ENCODE data around the gene PDE6C.
"Not testable (repeated sequence)": the region's sequence is repeated elsewhere in the genome, so short reads cannot be mapped to it uniquely, and the experiment has no call there.

PDE6C gene

GRCh38 chr10:93652857-93653256 is 40.5 kb downstream of the PDE6C start:
- no peak for DNase-seq

- no peak for DNase-seq
Observed at GRCh38 chr10:93654201-93654600, 41.9 kb downstream of the PDE6C start.

DNA sequence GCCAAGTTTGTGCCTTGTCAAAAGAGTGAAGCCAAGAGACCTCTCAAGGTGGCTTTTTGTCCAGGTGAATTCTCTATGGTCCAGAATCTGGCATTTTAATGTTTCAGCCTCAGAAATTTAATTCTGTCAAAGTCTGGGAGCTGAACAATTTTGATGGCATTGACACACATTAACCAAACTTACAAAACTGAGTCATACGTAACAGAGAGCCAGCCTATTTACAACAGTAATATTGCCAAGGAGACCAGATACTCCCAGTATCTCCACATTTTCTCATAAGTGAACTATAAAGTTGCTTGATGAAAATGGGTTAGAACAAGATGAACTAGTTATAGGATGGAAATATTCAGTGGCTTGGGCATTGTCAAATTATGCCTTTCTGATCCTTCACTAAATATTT is 43.8 kb downstream of the PDE6C start:
- DNase-seq = no peak

- DNase-seq = no peak
Observed at GRCh38 chr10:93657757-93658156, 45.4 kb downstream of the PDE6C start.

DNA sequence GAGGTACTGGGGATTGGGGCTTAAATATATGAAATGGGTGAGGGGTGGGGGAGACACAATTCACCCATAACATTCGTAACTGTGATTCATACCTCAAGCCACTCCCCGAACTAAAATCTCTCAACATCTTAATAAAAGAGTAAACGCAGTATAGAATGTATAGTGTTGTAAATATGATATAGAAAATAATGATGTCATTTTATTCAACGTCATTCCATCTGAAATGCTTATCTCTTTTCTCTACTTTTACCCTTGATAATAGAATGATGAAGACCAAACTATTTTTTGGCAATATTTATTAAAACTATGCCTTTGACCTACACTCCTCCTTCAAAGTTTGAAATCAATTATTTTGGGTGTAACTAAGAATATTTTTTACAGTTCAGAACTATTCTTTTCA is 53.7 kb downstream of the PDE6C start:
- DNase-seq = no peak

DNA sequence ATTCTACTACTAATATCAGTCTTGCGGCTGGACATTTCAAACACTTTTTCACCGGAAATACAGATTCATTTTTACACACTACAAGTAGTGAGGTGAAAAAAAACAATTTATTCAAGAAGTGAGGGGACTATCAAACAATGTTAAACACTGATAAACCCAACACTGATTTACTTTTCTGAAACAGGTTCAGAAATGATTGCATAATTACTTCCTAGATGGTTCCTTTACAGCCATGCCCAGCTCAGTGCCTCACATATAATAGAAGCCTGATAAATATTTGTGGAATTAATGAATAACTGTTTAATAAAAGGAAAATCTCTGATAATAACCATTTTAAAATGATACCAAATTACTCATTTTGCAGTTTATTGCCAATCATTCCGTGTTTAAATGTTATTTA is 55.5 kb downstream of the PDE6C start:
- no peak for DNase-seq

DNA sequence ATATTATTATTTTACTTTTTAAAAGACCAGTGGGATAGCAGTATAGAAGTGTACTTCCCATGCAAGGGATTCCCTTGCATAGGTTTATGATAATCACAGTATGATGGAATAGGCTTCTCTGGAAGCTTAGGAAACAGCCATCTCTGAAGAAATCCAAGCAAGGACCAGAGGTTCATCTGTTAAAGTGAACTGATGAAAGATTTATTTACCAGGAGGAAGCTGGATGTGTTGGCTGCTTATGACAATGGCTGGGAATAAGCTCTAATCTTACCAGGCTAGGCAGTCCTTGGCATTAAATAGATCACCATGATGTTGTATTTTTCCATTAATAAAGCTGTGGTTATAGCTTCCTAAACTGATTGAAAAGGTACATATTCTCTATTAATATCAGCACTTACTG is 58.0 kb downstream of the PDE6C start:
- no peak for DNase-seq

DNA sequence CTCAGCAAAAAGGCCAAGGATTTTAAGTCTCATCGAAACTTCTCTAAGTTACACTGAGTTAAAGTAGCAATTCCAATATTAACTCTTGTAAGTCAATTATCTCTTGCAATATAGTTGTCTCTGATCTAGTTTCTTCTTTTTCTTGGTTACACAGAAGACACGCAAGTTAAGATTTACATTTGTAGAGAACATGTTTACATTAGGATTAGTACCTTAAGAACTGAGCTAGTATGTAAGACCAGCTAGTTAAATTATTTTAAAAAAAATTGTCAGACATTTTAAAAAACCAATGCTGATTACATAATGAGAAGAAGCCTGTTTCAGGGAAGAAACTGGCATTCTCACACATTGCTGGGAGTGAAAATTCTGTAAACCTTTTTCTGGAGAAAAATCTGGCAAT is 58.7 kb downstream of the PDE6C start:
- no peak for DNase-seq

DNA sequence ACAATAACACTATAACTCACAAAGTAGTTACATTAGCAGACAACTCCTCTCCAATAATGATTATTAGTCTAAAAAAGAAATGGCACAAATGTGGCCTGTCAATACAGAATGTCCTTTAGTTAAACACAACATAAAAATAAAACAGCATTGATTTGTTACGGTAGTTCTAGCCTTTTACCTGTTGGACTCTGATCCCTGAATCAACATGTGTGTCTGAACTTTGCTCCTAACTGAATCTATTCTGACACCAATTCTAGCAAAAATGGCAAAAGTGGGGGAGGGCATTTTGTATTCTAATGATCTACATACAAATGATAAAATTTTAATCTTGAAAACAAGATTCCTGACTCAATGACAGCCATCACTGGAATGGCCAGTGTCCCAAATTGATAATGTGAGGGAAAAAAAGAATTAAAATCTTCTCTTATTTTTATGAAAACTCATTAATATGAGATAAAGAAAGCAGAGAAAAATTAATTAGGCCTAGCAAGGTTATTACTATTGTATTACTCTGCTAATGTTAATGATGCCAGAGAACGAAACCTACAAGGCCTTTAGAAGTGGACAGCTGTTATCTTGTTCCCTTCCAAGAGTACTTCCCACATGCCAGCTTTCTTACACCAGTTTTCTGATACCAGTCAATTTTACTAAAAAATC is 59.8 kb downstream of the PDE6C start:
- no peak for DNase-seq

DNA sequence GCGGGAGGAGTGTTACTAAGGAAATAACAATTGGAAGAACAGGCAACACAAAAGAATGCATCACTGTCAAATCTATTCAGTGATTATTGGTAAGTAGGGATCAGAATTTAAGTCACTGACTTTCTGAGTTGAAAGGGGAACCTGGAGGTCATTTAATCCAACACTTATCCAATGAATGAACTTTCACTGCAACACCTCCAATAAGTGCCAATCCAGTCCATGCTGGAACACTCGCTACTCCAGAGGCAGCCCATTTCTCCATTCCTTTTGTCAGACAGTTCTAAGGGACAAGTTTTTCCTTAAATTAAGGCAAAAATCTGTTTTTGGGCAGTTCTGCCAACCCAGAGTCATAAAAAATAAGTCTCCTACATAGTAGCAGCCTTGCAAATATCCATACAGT is 60.6 kb downstream of the PDE6C start:
- DNase-seq = no peak

GRCh38 chr10:93673791-93674190 is 61.5 kb downstream of the PDE6C start:
- no peak for DNase-seq

- no peak for DNase-seq
Observed at GRCh38 chr10:93678386-93678785, 66.0 kb downstream of the PDE6C start.

GRCh38 chr10:93678805-93679587 is 66.7 kb downstream of the PDE6C start:
- DNase-seq = no peak

- no peak for DNase-seq
Observed at GRCh38 chr10:93680412-93681047, 68.2 kb downstream of the PDE6C start.

DNA sequence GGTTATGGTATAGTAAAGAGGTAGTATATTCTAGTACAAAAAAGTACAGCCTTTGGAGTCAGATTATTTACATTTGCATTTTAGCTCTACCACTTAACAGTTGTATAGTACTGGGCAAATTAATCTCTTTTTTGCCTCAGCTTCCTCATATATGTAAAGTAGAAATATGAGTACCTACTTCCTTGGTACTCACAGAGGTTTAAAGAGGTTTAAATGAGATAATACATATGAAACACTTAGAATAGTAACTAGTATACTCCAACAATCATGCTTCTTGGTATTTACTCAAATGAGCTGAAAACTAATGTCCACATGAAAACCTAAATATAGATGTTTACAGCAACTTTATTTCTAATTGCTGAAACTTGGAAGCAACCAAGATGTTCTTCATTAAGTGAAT is 75.4 kb downstream of the PDE6C start:
- no peak for DNase-seq

- no peak for DNase-seq
Observed at GRCh38 chr10:93695740-93696139, 83.4 kb downstream of the PDE6C start.

GRCh38 chr10:93696582-93696981 is 84.2 kb downstream of the PDE6C start:
- not testable (repeated sequence) for DNase-seq

- DNase-seq = no peak
Observed at GRCh38 chr10:93697207-93697606, 84.9 kb downstream of the PDE6C start.

GRCh38 chr10:93701866-93702209 is 89.5 kb downstream of the PDE6C start:
- peak; percentile 45 for DNase-seq

GRCh38 chr10:93702210-93703001 is 90.1 kb downstream of the PDE6C start, which contains the start of gene FRA10AC1:
Gene FRA10AC1 (minus strand): TSS chr10:93702592. CDS start chr10:93700106, 2,486 bp downstream.
- DNase-seq = peak; percentile 96

- DNase-seq = no peak
Observed at GRCh38 chr10:93703066-93703465, 90.7 kb downstream of the PDE6C start.

- no peak for DNase-seq
Observed at GRCh38 chr10:93703841-93704240, 91.5 kb downstream of the PDE6C start.

DNA sequence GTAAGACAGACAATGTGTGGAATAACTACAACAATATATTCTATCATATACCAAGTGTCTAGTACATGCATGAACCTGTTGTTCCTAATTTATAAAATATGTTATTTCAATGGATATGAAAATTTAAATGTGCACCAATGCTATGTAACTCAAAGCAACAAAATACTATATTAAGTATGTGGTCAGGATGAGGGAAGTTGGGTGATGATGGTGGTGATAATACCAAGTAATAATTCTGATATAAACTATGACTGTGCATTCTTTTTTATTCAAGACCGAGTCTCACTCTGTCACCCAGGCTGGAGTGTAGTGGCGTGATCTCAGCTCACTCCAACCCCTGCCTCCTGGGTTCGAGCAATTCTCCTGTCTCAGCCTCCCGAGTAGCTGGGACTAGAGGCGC is 92.1 kb downstream of the PDE6C start:
- DNase-seq = no peak
